ENCODE data around the gene NRSN2.
"Not testable (repeated sequence)": the region's sequence is repeated elsewhere in the genome, so short reads cannot be mapped to it uniquely, and the experiment has no call there.

DNA sequence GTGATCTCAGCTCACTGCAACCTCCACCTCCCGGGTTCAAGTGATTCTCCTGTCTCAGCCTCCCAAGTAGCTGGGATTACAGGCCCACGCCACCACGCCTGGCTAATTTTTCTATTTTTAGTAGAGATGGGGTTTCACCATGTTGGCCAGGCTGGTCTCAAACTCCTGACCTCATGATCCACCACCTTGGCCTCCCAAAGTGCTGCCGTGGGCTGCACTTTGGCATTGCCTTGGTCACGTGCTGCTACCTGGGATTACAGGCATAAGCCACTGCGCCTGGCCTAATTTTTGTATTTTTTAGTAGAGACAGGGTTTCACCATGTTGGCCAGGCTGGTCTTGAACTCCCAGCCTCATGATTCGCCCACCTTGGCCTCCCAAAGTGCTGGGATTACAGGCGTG, 39.7 kb downstream of the NRSN2 start:
- TF ChIP-seq, protein P1, sequence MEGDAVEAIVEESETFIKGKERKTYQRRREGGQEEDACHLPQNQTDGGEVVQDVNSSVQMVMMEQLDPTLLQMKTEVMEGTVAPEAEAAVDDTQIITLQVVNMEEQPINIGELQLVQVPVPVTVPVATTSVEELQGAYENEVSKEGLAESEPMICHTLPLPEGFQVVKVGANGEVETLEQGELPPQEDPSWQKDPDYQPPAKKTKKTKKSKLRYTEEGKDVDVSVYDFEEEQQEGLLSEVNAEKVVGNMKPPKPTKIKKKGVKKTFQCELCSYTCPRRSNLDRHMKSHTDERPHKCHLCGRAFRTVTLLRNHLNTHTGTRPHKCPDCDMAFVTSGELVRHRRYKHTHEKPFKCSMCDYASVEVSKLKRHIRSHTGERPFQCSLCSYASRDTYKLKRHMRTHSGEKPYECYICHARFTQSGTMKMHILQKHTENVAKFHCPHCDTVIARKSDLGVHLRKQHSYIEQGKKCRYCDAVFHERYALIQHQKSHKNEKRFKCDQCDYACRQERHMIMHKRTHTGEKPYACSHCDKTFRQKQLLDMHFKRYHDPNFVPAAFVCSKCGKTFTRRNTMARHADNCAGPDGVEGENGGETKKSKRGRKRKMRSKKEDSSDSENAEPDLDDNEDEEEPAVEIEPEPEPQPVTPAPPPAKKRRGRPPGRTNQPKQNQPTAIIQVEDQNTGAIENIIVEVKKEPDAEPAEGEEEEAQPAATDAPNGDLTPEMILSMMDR (IDR thresholded peaks at IDR 0.05) = not testable (repeated sequence)
- TF ChIP-seq POLR2A (IDR thresholded peaks at IDR 0.05) = not testable (repeated sequence)
